ENCODE data around the gene PARP6.

Gene PARP6, protein sequence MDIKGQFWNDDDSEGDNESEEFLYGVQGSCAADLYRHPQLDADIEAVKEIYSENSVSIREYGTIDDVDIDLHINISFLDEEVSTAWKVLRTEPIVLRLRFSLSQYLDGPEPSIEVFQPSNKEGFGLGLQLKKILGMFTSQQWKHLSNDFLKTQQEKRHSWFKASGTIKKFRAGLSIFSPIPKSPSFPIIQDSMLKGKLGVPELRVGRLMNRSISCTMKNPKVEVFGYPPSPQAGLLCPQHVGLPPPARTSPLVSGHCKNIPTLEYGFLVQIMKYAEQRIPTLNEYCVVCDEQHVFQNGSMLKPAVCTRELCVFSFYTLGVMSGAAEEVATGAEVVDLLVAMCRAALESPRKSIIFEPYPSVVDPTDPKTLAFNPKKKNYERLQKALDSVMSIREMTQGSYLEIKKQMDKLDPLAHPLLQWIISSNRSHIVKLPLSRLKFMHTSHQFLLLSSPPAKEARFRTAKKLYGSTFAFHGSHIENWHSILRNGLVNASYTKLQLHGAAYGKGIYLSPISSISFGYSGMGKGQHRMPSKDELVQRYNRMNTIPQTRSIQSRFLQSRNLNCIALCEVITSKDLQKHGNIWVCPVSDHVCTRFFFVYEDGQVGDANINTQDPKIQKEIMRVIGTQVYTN

GRCh38 chr15:72272213-72272996 is at the start of gene PARP6:
TSS of gene PARP6 (minus strand) at chr15:72272554. CDS start at chr15:72267477, 5,077 bp downstream.
- peak; percentile 98 to 99 for DNase-seq

- peak; percentile 79 to 81 for DNase-seq
These were observed 47.8 kb upstream of the PARP6 start, which contains the start of gene CELF6 for GRCh38 chr15:72319985-72320671. TSS of gene CELF6 (minus strand) at chr15:72320157. CDS start at chr15:72319874, 283 bp downstream.

- DNase-seq: peak; percentile 34 to 73
These were observed 47.1 kb upstream of the PARP6 start for GRCh38 chr15:72319360-72319984.

- DNase-seq: no peak
These were observed 46.1 kb upstream of the PARP6 start for GRCh38 chr15:72318408-72318942.

DNA sequence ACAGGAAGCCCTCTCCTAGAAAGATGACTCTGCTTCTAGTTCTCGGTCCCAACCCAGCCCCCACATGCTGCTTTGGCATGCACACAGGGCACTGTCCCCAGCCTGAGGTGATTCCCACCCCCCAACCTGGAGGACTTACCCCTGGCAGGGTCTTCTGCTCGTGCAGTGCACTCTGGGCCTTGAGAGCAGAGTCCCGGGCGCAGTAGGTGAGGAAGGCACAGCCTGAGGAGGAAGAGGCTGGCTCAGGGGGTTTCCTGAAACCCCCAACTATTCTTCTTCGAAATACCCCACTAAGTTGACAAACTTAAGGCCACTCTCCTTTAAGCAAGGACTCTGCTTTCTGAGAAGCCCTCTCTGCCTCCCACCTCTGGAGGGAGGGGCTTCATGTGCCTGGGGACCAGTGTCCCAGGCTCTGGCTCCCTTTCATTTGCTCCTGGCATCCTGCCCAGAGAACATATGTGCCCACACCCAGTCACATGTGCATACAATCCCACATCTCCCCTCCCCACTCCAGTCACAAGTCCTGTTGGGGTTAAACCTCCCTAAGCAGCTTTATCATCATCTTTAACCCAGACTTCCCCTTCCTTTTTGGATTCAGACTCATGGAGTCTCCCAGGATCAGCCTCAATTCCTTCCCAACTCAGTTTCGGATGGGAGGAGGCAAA is 43.5 kb upstream of the PARP6 start:
- peak in 1 of 2 donors; percentile 24 for DNase-seq

DNA sequence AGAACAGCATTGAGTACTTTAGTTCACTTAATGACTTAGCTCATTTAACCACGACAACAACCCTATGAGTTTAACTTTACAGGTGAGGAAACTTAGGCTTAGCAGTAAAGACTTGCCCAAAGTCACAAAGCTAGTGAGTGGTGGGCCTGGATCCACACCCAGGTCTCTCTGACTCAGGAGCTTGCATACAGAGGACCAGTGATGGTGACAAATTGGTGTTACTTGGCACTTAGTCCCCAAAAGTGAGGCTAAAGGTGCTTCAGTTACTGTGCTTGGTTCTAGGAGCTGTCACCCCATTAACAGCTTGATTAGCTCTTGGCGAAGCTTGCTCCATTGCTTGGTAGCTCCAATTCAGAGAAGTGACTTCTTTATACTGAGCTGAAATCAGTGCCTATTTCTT is 41.5 kb upstream of the PARP6 start:
- no peak for DNase-seq

DNA sequence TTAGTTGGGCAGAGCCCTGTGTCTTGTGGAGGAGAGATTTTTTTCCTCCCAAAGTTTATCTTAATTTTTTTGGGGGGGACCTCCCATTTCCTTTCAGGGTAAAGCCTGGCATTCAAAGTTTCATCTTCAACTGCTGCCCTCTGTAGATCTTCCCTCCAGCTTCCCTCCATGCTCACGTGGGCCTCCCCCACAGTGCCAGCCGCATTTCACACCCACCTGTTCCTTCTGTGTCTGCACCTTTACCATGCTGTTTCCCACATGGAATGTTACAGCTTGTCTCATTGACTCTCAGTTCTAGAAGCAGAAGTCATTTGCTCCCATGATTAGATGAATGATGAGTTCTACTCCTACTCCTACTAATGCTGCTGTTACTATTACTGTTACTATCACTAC is 41.1 kb upstream of the PARP6 start:
- DNase-seq: no peak

GRCh38 chr15:72312605-72313447 is 40.5 kb upstream of the PARP6 start:
- DNase-seq: peak; percentile 48 to 69

DNA sequence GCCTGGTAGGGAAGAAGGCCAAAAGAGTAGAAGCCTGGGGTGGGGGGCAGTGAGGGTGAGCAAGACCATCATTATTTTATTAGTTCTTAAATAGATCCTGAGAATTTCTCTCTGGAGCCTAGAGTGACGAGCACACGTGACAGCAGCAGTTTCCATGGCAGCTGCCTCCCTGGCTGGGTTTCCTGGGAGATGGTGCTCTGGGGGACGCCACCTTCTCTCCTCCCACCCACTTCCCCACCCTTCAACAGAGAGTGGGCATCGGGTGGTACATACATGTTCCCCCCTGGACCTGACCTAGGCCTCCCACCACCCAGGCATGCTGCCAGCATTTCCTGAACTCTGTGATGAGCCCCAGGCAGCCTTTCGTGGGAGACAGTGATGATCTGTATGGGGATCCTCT is 34.7 kb upstream of the PARP6 start:
- no peak for DNase-seq

DNA sequence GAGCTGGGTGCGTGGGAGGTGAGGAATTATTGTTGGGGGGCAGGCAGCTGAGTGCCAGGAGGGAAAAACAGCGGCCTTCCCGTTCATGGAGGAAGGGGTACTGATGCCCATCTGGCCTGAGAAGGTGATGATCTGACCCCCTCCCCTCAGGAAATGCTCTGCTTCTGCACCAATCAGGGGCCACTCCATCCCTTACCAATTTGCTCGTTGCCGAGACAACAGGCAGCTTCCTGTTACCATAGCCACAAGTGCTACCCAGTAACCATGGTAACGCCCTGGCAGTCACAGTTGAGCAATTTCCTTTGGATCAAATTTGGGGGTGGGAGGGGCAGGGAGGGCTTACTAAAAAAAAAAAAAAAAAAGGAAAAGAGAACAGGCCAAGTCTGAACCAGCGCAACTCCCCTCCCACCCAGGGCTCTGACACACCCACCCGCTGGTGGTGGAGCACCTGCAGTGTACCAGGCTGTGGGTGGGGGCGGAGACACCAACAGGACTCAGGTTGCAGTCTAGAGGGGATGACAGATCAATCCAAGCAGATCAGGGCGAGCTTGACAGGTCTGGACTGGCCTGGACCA is 33.9 kb upstream of the PARP6 start:
- peak in 1 of 2 donors; percentile 39 for DNase-seq

DNA sequence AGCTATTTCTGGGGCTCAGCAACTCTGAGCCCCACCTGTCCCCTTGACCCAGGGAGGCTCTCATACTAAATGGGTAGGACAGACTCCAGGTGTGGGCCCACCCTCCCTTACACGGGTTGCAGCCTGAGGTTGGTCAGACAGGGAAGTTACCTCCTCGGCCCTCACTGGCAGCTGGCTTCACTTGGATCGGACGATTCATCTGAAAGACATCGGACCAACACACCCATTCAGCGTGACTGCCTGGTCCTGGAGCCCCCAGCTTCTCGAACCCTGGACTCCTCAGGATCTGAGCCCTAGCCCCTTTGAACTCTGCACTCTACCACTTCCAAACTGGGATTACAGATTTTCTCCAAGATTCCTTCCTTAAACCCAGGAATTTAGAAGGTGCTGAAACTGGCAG is 32.2 kb upstream of the PARP6 start:
- DNase-seq: no peak

- DNase-seq: peak in 1 of 2 donors; percentile 9
These were observed 30.6 kb upstream of the PARP6 start for GRCh38 chr15:72302955-72303354.

DNA sequence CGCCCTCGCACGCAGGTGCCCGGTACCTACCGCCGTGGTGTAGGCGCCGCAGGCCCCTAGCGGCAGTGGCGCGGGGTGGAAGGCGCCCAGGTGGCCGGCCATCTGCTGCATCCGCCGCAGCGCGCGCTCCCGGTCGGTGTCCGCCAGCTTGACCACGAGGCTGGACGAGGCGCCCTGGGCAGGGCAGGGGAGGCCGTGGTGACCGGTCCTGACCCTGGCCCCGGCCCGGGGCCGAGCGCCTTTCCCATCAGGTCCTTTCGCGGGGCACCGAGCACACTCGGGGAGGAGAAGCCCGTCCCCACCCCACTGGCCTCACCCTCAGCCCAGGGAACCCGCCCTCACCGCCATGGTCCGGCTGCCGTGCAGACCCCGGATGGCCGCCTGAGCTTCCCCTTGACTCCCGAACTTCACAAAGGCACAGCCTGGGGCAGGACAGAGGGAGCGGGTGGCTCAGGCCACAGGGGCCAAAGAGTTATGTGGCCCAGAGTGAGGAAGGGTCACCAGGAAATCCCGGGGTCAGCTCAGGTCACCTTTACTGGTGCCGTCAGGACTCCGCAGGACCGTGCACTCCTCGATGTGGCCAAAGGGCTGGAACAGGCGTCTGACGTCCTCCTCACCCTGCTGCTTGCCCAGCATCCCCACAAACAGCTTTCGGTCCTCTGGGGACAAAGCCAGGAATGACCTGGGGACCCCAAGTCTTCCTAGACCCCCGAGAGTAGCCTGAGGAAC is 17.4 kb upstream of the PARP6 start:
- DNase-seq: no peak

DNA sequence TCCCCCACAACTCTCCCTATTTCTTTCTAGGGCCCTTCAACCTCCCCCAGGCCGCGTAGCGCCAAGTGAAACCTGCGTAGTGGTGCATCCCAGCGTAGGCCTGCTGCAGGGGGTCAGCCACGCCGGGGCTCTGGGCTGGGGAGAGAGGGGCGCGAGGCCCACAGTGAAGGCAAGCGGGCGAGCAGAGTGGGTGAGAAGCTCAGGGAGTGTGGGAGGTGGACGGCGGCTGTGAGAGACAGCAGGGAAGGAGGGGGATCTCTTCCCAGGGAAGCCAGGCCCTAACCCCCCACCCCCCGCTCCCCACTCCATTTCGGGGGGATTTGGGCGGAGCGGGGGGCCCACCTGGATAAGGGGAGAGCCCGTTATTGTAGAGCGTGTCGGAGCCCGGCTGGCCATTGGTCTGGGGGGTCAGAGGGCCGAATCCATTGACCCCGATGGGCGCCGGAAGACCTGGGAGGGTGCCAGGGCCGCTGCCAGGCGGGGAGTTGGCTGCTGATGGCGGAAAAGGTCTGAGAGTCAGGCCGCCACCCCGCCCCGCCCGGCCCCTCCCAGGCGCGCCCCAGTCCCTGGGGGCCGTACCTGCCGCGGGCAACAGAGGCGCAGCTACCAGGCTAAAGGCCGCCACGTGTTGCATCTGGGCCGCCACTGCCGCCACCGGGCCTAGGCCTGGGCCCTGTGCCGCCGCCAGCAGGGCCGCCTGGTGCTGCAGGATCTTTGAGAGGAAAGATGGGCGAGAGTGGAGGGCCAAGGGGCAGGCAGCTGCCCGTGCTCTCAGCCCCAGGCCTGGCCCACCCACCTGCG is 16.6 kb upstream of the PARP6 start:
- DNase-seq: no peak

GRCh38 chr15:72285927-72286516 is 13.7 kb upstream of the PARP6 start:
- peak; percentile 25 to 45 for DNase-seq

DNA sequence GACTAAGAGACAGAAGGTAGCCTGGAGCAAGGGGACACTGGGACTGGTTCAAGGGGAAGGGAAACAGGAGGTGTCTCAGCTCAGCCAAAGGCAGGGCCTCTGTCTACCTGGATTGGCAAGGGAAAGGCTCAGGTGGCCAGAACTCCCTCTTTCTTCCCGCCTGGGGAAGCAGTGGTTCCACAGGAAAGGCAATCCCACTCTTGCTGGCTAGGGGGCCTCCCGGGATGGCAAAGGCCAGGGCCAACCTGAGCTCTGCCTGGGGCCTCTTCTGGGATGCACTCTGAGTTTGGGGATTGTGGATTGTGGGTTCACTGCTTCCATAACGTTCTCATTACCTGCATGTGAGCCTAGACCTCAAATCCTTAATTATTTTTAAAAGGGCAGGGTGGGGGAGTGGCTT is 13.0 kb upstream of the PARP6 start:
- no peak for DNase-seq

GRCh38 chr15:72284781-72285180 is 12.4 kb upstream of the PARP6 start:
- no peak for DNase-seq

GRCh38 chr15:72281713-72282112 is 9.4 kb upstream of the PARP6 start:
- no peak for DNase-seq

All from inflammatory macrophage treated with lipopolysaccharide for 1 hour (primary cell).